Measurements from ENCODE around the gene ASTN2.

The ASTN2 gene, protein sequence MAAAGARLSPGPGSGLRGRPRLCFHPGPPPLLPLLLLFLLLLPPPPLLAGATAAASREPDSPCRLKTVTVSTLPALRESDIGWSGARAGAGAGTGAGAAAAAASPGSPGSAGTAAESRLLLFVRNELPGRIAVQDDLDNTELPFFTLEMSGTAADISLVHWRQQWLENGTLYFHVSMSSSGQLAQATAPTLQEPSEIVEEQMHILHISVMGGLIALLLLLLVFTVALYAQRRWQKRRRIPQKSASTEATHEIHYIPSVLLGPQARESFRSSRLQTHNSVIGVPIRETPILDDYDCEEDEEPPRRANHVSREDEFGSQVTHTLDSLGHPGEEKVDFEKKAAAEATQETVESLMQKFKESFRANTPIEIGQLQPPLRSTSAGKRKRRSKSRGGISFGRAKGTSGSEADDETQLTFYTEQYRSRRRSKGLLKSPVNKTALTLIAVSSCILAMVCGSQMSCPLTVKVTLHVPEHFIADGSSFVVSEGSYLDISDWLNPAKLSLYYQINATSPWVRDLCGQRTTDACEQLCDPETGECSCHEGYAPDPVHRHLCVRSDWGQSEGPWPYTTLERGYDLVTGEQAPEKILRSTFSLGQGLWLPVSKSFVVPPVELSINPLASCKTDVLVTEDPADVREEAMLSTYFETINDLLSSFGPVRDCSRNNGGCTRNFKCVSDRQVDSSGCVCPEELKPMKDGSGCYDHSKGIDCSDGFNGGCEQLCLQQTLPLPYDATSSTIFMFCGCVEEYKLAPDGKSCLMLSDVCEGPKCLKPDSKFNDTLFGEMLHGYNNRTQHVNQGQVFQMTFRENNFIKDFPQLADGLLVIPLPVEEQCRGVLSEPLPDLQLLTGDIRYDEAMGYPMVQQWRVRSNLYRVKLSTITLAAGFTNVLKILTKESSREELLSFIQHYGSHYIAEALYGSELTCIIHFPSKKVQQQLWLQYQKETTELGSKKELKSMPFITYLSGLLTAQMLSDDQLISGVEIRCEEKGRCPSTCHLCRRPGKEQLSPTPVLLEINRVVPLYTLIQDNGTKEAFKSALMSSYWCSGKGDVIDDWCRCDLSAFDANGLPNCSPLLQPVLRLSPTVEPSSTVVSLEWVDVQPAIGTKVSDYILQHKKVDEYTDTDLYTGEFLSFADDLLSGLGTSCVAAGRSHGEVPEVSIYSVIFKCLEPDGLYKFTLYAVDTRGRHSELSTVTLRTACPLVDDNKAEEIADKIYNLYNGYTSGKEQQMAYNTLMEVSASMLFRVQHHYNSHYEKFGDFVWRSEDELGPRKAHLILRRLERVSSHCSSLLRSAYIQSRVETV (N-terminal part only)

DNA sequence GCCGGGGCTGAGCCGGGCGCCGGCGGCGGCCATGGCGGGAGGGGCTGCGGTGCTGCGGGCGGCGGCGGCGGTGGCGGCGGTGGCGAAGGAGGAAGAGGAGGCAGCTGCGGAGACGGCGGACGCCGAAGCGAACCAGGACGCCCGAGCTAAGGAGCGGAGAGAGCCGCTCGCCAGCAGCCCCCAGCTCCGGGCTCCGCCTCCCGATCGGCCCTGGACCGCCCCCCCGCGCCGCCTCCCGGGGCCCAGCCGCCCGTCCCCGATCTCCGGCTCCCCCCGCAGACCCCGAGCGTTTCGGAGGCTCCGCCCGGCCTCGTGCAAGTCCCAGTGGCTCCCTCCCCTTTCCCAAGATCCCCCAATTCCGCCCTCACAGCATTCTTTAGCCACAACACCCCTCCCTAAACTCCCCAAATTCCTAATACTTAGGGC, at the start of gene ASTN2:
ASTN2 (minus strand) TSS at position 152 of the 426 bp plus-strand sequence; CDS start at position 33, 119 bp downstream.
- peak; percentile 2 for DNase-seq (ENCODE audit: low read depth)
- TF ChIP-seq, protein P1, sequence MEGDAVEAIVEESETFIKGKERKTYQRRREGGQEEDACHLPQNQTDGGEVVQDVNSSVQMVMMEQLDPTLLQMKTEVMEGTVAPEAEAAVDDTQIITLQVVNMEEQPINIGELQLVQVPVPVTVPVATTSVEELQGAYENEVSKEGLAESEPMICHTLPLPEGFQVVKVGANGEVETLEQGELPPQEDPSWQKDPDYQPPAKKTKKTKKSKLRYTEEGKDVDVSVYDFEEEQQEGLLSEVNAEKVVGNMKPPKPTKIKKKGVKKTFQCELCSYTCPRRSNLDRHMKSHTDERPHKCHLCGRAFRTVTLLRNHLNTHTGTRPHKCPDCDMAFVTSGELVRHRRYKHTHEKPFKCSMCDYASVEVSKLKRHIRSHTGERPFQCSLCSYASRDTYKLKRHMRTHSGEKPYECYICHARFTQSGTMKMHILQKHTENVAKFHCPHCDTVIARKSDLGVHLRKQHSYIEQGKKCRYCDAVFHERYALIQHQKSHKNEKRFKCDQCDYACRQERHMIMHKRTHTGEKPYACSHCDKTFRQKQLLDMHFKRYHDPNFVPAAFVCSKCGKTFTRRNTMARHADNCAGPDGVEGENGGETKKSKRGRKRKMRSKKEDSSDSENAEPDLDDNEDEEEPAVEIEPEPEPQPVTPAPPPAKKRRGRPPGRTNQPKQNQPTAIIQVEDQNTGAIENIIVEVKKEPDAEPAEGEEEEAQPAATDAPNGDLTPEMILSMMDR (conservative IDR thresholded peaks at IDR 0.05; ENCODE audit: low read length): no peak
- H3K4me3 ChIP-seq (ENCODE audit: low read length): peak within 1 kb of the TSS; percentile 40

- DNase-seq (ENCODE audit: low read depth): no peak
- TF ChIP-seq, protein P1 (conservative IDR thresholded peaks at IDR 0.05; ENCODE audit: low read length): no peak
- H3K4me3 ChIP-seq (ENCODE audit: low read length): no peak overlapping the region
Measured at GRCh38 chr9:117462861-117463260, 48.0 kb upstream of the ASTN2 start.

DNA sequence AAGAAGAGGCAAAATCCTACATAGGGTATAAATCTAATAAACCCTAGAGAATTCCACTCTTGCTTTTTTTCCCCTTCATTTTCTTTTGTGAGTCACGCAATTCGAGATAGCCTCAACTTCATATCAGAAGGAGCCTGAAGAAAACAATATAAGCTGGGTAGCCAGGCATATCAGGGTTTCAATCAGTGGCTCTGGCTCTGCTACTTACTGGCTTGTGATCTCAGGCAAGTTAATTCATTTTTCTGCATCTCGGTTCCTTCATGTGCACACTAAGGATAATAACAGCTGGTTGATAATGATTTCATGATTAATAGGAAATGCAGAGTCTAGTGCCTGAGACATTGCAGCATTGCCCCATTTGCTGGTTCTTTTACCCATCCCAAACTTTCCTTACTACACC, 46.5 kb upstream of the ASTN2 start:
- DNase-seq (ENCODE audit: low read depth): no peak
- no peak overlapping the region for H3K4me3 ChIP-seq (ENCODE audit: low read length)
- TF ChIP-seq, protein P1 (conservative IDR thresholded peaks at IDR 0.05; ENCODE audit: low read length): no peak

GRCh38 chr9:117460743-117461142, 45.9 kb upstream of the ASTN2 start:
- TF ChIP-seq, protein P1 (conservative IDR thresholded peaks at IDR 0.05; ENCODE audit: low read length): no peak

GRCh38 chr9:117459913-117460312, 45.1 kb upstream of the ASTN2 start:
- TF ChIP-seq, protein P1 (conservative IDR thresholded peaks at IDR 0.05; ENCODE audit: low read length): no peak
- no peak for DNase-seq (ENCODE audit: low read depth)
- no peak overlapping the region for H3K4me3 ChIP-seq (ENCODE audit: low read length)

More at GRCh38 chr9:117460743-117461142, 45.9 kb upstream of the ASTN2 start:
- H3K4me3 ChIP-seq (ENCODE audit: low read length): no peak overlapping the region
- DNase-seq (ENCODE audit: low read depth): no peak

GRCh38 chr9:117458066-117458465, 43.2 kb upstream of the ASTN2 start:
- TF ChIP-seq, protein P1 (conservative IDR thresholded peaks at IDR 0.05; ENCODE audit: low read length): no peak
- no peak for DNase-seq (ENCODE audit: low read depth)
- H3K4me3 ChIP-seq (ENCODE audit: low read length): no peak overlapping the region

Data from AG10803 (cell line).